Islet of Langerhans (tissue), 1 donor: ENCODE results near the gene CENPB.
"Not testable (repeated sequence)": the region's sequence is repeated elsewhere in the genome, so short reads cannot be mapped to it uniquely, and the experiment has no call there.

Source experiments
- FAIRE-seq: peaks from one replicate; lab custom pipeline; 2011; peaks lifted over from hg19 to GRCh38; lab: Jason Lieb, UNC

Gene CENPB, protein sequence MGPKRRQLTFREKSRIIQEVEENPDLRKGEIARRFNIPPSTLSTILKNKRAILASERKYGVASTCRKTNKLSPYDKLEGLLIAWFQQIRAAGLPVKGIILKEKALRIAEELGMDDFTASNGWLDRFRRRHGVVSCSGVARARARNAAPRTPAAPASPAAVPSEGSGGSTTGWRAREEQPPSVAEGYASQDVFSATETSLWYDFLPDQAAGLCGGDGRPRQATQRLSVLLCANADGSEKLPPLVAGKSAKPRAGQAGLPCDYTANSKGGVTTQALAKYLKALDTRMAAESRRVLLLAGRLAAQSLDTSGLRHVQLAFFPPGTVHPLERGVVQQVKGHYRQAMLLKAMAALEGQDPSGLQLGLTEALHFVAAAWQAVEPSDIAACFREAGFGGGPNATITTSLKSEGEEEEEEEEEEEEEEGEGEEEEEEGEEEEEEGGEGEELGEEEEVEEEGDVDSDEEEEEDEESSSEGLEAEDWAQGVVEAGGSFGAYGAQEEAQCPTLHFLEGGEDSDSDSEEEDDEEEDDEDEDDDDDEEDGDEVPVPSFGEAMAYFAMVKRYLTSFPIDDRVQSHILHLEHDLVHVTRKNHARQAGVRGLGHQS

DNA sequence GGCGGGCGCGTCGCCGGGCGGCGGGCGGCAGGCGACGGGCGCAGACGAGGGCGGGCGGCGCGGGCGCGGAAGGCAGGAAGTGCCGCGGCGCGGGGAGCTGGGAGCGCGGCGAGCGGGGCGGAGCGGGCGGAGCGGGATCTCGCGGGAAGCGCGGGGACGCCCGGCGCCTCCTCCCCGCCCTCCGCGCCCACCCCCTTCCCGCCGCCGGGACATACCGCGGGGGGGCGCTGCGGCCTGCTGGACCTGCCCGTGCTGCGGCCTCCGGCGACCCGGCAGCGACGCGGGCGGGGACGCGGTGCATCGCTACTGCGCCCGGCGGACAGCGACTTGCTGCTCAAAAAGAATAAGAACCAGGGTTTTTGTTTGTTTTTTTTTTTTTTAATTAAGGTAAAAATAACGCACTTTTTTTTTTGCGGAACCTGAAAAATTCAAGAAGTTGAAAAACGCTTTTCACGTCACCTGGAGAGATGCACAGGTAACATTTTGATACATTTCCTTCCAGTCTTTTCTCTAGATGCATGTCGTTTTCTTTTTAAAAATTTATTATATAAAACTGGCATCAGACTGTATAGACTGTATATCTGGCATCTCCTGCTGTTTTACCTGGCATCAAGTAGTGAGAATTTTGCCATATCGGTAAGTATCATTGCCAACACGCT lies at the start of gene CENPB:
Gene CENPB (minus strand): TSS at position 76 of the 659 bp plus-strand sequence. CDS start 257 bp downstream, outside the sequence.
- FAIRE-seq = peak; percentile 30

GRCh38 chr20:3836132-3836531 lies 49.6 kb upstream of the CENPB start:
- FAIRE-seq = no peak

DNA sequence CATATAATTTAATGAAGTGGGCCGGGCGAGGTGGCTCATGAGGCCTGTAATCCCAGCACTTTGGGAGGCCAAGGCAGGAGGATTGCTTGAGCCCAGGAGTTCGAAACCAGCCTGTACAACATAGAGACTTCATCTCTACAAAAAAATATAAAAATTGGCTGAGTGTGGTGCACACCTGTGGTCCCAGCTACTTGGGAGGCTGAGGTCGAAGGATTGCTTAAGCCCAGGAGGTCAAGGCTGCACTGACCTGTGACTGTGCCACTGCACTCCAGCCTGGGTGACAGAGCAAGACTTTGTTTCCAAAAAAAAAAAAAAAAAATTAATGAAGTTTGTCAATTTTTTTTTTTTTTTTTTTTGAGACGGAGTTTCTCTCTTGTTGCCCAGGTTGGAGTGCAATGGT lies 43.4 kb upstream of the CENPB start:
- FAIRE-seq = not testable (repeated sequence)

GRCh38 chr20:3828798-3829197 lies 42.3 kb upstream of the CENPB start:
- FAIRE-seq = no peak

GRCh38 chr20:3826420-3826819 lies 39.9 kb upstream of the CENPB start:
- no peak for FAIRE-seq

GRCh38 chr20:3825526-3825925 lies 39.0 kb upstream of the CENPB start:
- no peak for FAIRE-seq

GRCh38 chr20:3823881-3824280 lies 37.3 kb upstream of the CENPB start:
- no peak for FAIRE-seq

DNA sequence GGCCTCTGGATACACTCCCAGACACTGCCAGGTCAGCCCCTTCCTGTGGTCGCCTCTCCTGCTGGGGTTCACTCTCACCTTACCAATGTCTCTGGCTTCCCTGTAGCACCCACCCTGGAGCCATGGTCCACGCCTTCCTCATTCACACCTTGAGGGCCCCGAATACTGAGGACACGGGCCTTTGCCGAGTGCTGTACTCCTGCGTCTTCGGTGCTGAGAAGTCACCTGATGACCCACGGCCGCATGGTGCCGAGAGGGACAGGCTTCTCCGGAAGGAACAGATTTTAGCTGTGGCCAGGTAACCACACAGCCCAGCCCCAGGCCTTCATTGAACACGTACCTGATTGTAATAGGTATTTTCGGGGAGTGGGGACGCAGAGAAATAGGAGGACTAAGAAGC lies 35.5 kb upstream of the CENPB start:
- no peak for FAIRE-seq

- no peak for FAIRE-seq
Observed at GRCh38 chr20:3820901-3821727, 34.6 kb upstream of the CENPB start.

DNA sequence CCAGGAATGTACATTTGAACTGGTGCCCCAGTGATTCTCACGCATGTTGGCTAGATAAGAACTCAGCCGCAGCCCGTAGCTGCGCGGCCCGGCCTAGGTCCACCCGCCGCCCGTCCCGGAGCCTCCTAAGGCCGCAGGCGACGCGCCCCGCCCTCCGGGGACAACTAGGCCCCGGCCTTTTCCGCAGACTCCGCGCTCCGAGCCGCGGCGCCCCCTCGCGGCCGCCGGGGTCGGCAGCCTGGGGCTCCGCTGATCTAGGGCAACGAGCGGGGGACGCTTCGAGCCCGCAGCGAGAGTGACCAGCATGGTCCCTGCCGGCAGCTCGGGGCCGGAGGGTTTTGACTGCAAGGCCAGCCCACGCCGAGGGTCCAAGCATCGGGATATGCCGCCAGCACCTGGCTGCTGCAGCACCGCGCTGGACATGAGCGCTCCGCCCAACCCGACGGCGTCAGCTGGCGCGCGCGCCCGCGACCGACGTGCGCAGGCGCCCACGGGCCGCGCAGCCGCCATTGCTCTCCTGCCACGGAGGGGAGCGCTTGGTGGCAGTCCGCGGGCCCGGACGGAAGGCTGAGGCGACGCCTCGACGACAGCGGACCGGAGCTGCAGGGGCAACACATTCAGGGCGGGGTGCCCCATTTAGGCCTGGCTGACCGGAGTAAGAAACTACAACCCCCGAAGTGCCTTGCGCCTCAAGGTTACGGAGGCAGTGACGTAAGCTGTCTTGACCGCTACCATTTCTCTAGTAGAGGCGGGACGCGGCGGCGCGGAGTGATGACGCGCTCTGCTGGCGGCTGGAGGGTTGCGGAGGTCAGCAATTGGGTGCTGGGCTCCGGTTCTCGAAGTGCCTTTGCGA lies 33.7 kb upstream of the CENPB start, which contains the start of gene AP5S1:
Gene AP5S1 (plus strand): TSS at position 500 of the 853 bp plus-strand sequence. CDS start 1,571 bp downstream, outside the sequence.
- no peak for FAIRE-seq

DNA sequence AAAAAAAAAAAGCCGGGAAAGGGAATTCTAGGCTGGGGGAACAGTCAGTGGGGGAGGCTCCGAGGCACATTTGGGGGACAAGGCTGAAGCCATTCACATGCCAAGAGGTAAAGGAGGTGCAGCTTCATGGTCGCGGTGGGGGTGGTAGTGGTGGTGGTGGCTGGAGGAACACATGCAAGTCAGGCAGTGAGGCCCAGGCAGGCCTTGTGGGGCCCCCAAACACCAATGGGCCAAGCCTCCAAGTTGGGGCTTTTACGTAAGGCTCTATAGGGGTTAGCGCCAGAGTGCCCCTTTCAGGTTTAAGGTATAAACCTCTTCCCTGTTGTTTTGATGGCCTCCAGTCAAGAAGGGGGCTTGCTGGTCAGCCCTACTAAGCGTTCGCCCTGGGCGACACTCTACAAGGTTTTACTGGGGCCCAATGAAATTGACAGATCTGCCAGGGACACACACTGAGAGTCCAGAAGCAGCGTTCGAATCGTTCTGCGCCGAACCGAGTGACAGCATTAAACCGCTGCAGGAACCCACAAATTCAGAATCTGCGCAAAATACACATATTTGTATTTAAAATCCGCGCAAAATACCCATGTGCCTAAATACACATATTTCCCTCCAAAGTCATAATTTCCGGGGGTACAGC lies 33.0 kb upstream of the CENPB start:
- no peak for FAIRE-seq

- FAIRE-seq = no peak
Observed at GRCh38 chr20:3818155-3819151, 31.9 kb upstream of the CENPB start.

DNA sequence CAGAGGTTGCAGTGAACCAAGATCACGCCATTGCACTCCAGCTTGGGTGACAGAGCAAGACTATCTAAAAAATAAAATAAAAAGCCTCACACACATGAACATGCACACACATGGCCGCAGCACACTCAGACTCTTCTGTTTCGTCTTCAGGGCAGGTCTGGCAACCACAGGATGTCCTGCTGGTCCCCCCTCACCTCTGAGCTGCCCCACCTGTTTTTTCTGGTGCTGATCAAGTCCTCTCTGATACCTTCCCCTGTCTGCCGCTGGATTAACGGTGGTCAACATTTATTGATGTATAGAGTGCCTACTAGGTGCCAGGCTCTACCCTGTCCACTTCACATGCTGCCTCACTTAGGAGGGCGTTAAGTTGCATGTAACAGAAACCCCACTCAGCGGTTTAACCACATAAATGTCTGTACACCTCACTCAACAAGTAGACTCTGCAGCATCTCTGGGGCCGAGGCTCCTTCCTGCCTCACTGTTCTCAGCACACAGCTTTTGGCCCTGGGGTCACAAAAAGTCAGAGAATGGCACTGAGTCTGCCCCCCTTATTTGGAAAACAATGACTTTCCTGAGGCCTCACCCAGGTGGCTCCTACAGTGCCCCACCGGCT lies 29.3 kb upstream of the CENPB start:
- FAIRE-seq = no peak

GRCh38 chr20:3814928-3815495 lies 28.5 kb upstream of the CENPB start:
- FAIRE-seq = no peak

DNA sequence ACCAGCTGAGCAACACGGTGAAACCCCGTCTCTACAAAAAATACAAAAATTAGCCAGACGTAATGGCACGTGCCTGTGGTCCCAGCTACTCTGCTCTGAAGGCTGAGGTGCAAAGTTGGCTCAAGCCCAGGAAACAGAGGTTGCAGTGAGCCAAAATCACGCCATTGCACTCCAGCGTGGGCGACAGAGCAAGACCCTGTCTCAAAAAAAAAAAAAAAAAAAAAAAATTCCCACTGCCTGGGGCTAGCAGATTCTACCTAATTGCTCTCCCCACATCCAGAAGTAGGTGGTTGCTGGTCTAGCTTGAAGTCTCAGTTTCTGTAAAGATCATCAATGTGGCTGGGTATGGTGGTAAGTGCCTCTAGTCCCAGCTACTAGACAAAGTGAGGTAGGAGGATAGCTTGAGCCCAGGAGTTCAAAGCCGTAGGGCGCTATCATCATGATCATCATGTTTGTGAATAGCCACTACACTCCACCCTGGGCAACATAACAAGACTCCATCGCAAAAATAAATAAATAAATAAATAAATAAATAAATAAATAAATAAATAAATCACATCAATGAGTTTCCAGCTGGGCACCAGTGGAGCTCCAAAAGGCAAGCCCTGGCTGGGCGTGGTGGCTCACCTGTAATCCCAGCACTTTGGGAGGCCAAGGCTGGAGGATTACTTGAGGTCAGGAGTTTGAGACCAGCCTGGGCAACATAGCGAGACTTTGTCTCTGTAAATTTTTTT lies 27.5 kb upstream of the CENPB start:
- no peak for FAIRE-seq

GRCh38 chr20:3812975-3813847 lies 26.7 kb upstream of the CENPB start:
- no peak for FAIRE-seq

DNA sequence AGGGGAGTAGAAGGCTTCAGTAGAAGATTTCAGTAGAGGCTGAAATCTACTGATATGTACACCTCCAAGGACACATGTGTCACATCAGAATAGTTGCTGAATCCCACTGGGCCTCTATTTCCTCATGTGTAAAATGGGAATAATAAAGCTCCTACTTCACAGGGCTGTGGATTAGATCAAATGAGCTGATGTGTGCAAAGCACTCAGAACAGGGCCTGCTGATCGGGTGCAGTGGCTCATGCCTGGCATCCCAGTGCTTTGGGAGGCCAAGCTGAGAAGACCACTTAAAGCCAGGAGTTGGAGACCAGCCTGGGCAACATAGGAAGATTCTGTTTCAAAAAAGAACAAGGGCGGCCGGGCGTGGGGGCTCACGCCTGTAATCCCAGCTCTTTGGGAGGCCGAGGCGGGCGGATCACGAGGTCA lies 25.7 kb upstream of the CENPB start:
- no peak for FAIRE-seq
